Frontal cortex (tissue), 4 donors: ENCODE data around the gene CCDC17. TPM values are rescaled to one million over a fixed set of nuclear protein-coding genes. Genes with fewer than 3 reads are reported as not detected.

ENCODE experiments used
- DNase-seq, 2 donors: peaks; one replicate each; pipeline ENCODE4 v3.0.0; 2012; ENCODE audit warnings: low spot score in 2 of 2
- FAIRE-seq: peaks from 2 replicates; lab custom pipeline; 2012; peaks lifted over from hg19 to GRCh38; lab: Jason Lieb, UNC
- total RNA-seq: library from RNA; depleted of rRNA; stranded (reverse); fragments of >200 nt; gene quantifications from one replicate; pipeline ENCODE4 v1.2.3, GENCODE V29; 2014
- donor health status: control.
- donor health status: control.
- donor health status: control.

CCDC17 gene
- total RNA-seq: 0.41 TPM

DNA sequence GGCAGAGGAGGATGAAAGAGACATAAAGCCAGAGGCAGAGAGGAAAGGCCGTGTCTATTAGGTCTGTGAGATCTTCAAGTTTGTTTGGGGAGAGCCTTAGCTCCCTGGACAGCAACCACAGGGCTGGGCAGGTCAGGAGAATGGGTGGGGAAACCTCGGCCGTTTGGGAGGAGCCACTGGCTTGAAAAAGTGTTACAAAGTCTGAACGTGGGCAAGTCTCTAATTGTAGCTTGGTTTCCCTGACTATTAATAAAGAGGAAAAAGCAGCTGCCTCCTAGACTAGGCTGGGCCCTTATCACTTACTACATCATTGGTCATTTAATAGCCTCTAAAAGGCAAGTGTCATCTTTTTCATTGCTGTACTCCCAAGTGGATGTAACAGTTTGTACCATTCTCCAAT is at the start of gene CCDC17:
CCDC17 (minus strand) TSS at position 83 of the 400 bp plus-strand sequence. CDS start 145 bp downstream, outside the sequence.
- FAIRE-seq (no peak), DNase-seq (no peak)

DNA sequence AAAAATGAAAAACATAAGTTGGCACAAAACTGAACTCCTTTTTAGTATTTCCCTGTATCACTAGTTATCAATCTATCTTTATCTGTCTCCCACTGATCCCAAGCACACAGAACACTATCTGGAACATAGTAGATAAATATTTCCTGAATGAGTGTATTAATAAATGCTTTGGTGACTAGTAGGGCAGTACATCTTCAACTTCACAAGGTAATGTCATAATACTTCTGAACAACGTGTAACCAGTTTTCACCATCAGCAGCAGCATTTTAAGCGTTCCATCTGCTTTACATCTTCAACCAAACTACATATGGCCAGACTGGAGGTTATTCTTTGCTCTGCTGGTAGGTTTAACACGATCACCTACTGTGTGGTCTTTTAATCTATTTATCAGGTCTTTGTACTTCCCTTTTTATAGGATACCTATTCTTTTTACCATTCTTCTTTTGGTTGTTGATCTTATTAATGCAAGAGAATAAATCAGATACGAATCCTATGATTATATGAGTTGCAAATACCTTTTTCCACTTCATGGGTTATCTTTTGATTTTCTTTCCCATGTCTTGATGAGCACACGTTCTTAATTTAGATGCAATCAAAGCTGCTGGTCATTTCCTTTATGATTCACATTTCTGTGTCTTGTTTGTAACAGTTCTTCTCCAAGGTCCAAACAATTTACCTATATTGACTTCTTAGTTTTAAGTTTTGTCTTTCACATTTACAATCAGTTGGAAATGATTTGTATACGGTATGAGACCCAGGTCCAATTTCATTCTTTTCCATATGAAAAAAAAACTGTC is 46.2 kb upstream of the CCDC17 start:
- FAIRE-seq (no peak), DNase-seq (no peak)

DNA sequence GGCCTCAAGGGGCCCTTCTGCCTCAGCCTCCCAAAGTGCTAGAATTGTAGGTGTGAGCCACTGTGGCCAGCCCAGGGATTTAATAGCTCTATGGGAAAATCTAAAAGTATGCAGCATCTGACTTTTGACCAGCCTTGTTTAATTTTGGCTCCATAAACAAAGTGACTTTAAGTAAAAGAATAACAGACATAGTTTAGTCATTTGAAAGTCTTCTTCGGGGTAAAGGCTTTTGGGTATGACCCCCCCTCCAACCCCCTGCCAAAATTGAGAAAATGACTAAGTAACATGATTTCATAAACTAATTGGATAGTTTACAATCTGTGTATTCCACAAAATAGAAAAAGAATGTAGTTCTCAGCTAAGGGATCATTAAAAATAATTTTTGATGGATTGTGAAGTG is 45.5 kb upstream of the CCDC17 start:
- FAIRE-seq: no peak
- DNase-seq: no peak

DNA sequence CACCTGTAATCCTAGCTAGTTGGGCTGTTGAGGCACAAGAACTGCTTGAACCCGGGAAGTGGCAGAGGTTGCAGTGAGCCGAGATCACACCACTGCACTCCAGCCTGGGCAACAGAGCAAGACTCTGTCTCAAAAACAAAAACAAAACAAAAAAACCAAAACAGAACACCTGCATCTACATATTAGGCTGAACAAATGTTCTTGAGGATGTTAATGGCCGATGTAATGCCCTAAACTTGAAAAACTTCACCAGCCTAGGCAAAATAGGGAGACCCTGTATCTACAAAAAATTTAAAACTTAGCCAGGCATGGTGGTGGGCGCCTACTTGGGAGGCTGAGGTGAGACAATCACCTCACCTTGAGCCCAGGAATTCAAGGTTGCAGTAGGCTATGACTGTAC is 44.7 kb upstream of the CCDC17 start:
- DNase-seq: no peak
- no peak for FAIRE-seq

DNA sequence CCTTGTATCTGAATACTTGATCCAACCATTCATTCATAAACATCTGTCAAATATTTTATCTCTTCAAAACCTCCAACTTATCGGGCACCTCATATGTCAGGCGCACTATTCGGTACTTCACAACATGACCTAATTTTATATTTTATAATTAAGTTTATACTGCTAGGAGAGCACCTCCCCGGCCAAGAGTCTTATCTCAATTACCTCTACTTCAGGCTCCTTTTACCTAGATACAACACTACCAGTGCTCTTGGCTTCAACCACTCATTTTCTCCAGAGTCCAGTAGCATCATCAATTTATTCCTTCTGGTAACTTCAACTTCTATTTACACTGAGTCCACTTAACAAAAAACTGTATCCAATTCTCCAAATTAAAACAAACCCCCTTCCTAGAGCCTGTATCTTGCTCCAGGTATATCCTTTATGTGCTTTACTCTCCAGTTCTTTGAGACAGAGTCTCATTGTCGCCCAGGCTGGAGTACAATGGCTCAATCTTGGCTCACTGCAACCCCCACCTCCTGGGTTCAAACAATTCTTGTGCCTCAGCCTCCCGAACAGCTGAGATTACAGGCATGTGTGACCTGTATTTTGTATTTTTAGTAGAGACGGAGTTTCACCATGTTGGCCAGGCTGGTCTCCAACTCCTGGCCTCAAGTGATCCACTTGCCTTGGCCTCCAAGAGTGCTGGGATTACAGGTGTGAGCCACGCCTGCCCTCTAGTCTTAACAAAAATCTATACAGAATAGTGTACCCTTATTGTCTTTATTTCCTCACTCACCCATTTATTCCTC is 43.7 kb upstream of the CCDC17 start:
- FAIRE-seq: no peak

DNA sequence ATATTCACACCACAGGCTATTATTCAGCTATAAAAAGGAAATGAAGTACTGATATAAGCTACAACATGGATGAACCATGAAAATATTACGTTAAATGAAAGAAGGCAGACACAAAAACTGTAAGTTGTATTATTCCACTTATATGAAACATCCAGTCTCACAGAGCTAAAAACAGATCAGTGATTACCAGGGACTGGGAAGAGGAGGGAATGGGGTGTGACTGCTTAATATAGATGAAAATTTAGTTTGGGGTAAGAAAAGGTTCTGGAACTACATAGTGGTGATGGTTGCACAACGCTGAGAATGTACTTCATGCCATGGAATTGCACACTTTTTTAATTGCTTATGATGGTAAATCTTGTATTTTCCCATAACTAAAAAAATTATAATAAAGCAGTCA is 43.0 kb upstream of the CCDC17 start:
- no peak for FAIRE-seq
- no peak for DNase-seq

More for the DNA sequence above, 43.7 kb upstream of the CCDC17 start:
- no peak for DNase-seq

DNA sequence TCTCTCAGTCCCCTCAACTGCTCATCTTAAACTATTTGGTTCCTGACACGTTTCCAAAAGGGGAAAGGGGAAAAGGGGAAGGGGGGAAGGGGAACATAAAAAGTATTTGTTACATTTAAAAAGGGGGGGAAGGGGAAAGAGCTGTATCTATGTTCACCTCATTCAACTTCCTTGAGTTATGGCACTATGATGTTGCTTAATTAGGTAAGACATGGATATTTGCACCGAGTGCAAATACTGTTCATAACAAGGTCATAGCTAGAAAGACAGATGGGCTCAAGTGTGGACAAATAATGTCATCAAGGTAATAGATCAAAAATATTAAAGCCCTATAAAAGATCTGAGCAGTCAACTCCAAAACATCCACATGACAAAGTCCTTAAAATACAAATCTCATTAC is 36.5 kb upstream of the CCDC17 start:
- no peak for FAIRE-seq
- no peak for DNase-seq

DNA sequence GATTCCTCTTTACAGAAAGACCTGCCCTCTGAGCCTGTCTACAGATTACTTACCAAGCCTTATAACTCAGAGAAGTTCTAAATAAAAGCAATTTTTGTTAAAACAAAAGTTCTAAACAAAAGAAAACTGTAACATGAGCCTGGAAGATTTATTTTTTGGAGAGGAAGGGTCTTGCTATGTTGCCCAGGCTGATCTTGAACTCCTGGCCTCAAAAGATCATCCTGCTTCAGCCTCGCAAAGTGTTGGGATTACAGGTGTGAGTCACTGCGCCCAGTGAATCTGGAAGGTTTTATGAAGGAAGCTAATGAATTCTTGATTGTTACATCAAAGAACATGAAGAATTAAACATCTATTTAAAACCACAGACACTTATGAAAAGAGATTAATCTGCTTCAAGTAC is 35.4 kb upstream of the CCDC17 start:
- DNase-seq (no peak), FAIRE-seq (no peak)

DNA sequence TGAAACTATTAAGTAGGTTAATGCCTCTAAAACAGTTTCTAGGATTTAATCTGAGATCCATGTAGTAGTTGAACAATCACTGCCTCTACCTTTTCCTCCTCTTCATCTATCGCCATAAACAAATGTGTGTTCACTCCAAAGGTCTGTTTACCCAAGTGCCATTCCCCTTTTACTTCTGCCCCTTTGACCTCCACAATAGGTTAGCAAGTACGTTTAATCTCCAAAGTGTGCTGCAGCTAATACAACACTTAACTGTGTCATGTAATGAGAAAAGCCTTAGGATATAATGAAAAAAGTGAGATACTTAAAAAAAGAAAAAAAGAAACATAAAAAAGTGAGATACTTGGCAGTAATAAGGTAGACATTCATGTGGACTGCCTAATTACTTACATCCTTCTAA is 34.3 kb upstream of the CCDC17 start:
- DNase-seq (no peak), FAIRE-seq (no peak)

DNA sequence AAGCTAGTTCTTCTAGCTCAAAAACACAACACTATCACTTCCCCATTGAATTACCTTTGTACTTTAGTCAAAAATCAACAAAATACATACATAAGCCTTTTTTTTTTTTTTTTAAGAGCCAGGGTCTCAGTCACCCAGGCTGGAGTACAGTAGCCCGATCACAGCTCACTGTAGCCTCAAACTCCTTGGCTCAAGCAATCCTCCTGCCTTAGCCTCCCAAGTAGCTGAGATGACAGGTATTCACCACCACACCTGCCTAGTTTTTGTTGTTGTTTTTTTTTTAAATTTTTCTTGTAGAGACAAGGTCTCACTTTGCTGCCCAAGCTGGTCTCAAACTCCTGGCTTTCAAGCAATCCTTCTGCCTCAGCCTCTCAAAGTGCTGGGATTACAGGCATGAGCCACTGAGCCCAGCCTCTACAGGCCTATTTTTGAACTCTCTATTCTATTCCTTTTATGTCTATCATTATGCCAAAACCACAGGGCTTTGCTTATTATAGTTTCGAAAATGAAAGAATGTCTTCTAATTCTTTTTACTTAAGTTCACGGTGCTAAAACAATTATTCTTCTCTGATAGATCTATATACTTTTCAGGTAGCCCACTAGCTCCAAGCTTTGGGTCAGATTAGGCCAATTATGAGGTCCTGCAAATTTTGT is 32.8 kb upstream of the CCDC17 start:
- DNase-seq: no peak
- FAIRE-seq: no peak

DNA sequence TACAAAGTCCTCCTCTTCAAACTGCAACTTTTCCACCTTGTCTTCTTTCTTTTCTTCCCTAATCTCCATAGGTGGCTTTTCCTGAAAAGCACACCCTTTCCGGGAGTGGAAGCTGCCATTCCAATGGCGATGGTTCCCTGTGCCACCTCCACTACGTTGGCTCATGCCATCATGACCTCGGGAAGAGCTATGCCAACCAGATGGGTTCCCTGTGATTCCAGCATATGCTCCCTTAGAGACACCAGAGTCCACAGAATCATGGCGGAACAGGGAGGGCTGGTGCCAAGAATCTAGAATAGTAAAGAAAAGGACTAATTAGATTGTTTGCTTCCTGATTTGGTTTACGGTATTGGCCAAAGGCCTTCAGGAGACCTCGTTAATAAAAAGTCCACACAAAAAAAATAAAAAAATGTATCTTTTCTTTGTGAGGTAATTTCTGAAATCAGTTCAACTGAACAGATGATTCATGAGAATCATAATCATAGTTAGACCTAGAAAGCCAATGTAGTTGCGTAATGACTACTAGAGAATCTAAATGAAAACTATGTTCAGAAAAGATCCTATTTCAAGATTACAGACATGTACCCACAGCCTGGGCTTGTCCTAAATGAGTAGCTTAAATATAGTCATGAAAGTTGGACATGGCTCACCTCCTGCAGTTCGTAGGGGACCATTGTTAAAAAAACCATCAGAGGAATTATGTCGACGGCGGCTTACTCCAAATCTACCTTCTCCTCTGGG is 30.9 kb upstream of the CCDC17 start:
- FAIRE-seq: no peak
- no peak for DNase-seq

DNA sequence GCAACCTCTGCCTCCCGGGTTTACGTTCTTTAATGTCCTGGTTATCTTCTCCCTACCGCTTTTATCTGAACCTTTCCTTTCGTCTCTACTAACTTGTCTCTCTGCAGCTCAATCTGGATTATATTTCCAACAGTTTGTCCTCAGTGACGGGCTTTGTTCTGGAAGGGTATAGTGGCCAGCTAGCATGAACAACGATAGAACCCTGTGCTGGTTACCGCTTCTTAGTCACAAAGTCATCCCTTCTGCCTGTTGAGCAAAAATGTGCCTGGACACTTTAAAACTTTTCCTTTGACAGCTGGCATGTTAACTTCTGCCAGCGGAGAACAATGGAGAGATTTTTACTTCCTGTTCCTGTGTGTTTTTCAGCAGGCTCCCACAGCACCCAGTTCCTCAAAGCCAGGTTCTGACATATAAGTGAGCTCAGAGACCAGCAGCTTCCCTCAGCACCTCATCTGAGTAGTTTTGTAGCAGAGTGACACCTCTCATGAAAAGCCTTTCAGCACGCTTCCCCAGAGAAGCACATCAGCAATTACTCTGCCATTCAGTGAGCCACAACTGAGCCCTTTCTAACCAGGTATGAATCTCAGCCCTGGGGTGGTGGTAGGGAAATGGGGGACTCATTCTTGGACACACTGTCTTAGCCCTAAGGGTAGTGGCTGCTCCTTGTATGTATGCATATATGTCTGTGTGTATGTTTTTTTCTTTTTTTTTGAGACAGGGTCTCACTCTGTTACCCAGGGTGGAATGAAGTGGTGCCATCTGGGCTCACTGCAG is 23.6 kb upstream of the CCDC17 start:
- DNase-seq (no peak), FAIRE-seq (no peak)

DNA sequence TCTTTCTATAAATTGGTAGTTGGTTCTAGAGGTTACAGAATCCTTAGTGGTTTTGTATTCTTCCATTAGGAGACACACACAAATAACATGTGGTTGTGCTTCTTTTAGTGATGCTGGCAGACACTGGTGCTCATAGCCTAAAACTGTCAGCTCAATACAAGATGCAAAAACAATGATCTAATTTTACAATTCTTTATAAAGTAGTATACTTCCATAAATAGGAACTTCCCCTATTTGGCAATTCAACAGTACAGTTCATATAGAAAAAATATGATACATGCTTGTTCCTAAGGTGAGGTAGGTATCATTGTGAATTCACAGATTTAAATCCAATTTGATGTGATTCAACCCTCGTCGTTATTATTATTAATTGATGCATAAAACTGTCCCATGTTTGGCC is 20.8 kb upstream of the CCDC17 start:
- DNase-seq (no peak), FAIRE-seq (no peak)

DNA sequence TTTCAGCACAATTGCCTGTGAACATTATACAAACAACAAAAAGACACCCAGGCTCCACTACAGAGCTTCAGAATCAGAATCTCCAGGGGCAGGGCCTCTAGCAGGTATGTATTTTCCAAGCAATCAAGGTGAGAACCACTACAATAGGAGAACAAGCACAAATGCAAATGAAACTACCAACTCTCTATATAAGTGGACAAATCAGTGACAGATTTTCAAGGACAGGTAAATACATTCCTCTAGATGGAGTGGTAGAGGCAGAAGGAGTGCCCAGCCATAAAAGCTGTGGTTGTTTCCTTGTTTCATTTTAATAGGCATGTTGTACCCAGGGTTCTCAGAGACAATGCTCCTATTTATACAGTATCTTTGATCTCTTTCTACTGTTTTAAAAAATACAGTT is 20.1 kb upstream of the CCDC17 start:
- no peak for DNase-seq

DNA sequence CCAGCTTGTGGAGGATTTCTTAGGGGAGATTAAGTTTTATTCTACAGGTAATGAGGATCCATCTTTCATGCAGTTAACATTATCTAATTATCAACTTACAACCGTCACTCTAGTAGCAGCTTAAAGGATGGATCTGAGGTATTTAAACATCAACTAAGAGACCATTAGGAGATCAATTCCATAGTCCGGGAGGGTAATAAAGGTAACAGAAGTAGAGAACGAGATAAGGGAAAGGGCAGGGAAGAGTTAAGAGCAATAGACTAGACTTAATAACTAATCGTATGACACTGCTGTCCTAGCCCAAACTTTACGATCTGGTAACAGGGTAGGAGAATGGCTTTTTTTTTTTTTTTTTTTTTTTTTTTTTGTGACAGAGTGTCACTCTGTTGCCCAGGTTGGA is 19.5 kb upstream of the CCDC17 start:
- DNase-seq (no peak), FAIRE-seq (no peak)

More for the DNA sequence above, 20.1 kb upstream of the CCDC17 start:
- FAIRE-seq: no peak

DNA sequence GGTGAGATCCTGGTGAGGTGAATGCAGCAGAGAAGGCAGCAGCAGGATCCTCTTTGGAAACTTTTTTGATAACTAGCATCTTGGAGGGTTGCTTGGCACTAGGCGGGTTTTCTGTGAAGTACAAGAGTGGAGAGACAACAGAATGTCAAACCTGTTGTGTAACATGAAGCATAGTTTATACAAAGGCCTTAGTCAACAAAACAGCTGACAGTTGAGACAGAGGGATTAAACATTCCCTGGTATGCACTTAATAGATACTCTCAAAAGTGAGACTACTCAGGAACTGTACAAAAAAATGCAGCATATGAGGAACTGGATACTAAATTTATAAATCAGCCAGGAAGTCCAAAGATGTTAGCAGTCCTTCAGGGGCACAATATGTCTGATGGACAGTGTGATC is 16.4 kb upstream of the CCDC17 start:
- FAIRE-seq: no peak
- DNase-seq: no peak

DNA sequence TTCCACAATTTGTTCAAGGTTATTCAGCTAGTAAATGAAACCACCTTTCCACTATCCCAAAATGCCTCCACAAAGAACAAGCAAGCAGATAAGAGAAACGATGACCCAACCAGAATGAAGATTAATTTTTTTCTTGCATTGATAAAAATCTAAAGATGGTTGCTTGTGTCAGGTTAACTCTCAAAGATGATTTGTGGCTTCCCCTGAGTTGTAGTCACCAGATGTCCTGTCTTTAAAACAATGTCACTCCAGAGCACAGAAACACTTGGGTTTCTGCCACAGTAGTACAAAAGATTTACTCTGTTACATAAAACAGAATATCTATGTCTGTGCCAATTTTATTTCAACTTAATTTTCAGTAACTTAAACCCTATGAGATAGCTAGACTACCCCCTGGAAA is 11.4 kb upstream of the CCDC17 start:
- no peak for FAIRE-seq
- DNase-seq: no peak

DNA sequence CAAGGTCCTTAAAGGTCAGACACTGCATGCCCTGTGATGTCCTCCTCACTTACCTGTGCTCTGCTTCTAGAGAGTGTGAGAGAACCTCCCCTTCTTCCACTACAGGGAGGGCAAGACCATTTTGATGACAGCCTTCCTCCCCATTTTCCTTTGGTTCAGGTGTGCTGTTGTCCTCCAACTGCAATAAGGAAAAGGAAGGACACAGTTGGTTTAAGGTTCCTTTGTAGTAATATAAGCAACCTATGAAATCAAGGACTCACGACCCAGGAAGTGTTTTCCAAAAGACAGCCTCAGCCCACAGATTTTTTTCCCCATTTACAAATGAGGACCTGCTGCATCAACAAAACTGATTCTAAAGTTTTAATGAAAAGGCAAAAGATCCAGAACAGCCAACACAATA is 6.6 kb upstream of the CCDC17 start:
- FAIRE-seq: no peak
- DNase-seq: no peak

DNA sequence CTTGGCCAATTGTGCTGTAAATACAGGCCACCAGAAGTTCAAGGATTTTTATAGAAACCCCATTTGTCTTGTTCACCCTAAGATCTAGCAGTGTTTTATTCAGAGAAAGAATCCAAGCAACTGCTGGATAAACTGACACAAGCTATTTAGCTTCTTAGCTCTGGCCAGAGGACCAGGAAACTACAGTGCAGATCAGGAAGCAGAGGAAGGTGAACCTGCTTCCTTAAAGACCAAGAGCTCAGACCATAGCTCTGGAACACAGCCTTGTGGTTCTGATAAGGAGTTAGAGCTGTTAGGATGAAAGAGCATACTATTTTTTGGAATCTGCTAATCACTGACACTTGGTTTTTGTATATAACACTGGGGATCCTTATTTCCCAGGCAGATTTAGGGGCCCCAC is 5.2 kb upstream of the CCDC17 start:
- FAIRE-seq (no peak), DNase-seq (no peak)
